T-helper 17 cell (primary cell): ENCODE data around the gene RNF14. TPM values are rescaled to one million over a fixed set of nuclear protein-coding genes. Genes with fewer than 3 reads are reported as not detected.

Experiments
- ATAC-seq: fragments of 150-1000 bp; cut with Tn5 transposase; 2 replicates; pipeline ENCODE4 v1.10.0; 2021; ENCODE audit warnings: mild to moderate bottlenecking, moderate library complexity
- DNase-seq, 3 donors: peaks; one replicate each; pipeline versions ENCODE4 v3.0.0 to v3.0.0-alpha.2; 2020 to 2021
- H3K9me3 ChIP-seq: one replicate; pipeline ENCODE4 v1.7.0; 2013; ENCODE audit warnings: low read length, mild to moderate bottlenecking; ENCODE audit not compliant: control insufficient read depth, poor library complexity, severe bottlenecking
- H3K27ac Mint-ChIP-seq: one replicate; pipeline ENCODE4 v1.8.0; 2022; ENCODE audit warnings: mild to moderate bottlenecking, moderate library complexity, mixed read lengths
- H3K27me3 Mint-ChIP-seq: one replicate; pipeline ENCODE4 v1.8.0; 2022; ENCODE audit warnings: mixed read lengths
- H3K36me3 Mint-ChIP-seq: one replicate; pipeline ENCODE4 v1.8.0; 2022; ENCODE audit warnings: low read depth, mixed read lengths
- H3K4me1 Mint-ChIP-seq: one replicate; pipeline ENCODE4 v1.8.0; 2022; ENCODE audit warnings: mild to moderate bottlenecking, mixed read lengths
- H3K4me3 Mint-ChIP-seq: one replicate; pipeline ENCODE4 v1.8.0; 2022; ENCODE audit warnings: mild to moderate bottlenecking, moderate library complexity, mixed read lengths
- total RNA-seq, 4 donors: library from RNA in 2 of 4; stranded (reverse) in 2 of 4; gene quantifications; one replicate each; pipeline ENCODE4 v1.2.3 and lab custom pipeline; 2022 to 2026

The RNF14 gene
- total RNA-seq, 2 donors from 2014 or later, result 16.5 to 18.7 TPM

DNA sequence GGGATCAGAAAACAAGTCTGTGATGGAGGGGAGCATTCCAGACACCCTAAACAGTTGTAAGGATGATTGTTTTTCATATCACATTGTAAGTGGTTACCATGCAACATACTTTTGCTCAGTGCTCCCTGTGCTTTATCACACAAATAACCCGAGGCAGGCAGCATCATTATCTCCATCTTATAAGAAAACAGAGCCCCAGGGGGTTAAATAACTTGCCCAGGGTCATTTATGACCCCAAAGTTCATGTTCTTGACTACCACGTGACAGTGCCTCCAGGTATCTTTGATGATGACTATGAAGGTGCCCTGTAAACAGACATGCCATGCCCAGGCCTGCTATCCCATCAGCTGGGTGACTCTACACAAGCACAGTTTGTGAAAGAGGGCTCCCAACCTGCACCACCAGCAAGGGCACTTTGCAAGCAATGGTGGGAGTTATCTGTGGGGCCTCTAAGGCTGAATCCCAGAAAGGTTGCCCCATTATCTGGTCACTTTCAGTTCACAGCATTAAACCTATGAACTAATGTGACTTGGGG lies 34.4 kb downstream of the RNF14 start:
- Mint-ChIP-seq H3K4me3 (no peak overlapping the region), H3K4me1 (peaks cover 22% of the 10 kb centered on the region), H3K27me3 (no peaks in the 10 kb centered on the region), H3K36me3 (peaks cover 2% of the 10 kb centered on the region), H3K27ac (peak overlapping the region; percentile 45)
- no peaks in the 10 kb centered on the region for H3K9me3 ChIP-seq
- ATAC-seq (no peak), DNase-seq (no peak)

DNA sequence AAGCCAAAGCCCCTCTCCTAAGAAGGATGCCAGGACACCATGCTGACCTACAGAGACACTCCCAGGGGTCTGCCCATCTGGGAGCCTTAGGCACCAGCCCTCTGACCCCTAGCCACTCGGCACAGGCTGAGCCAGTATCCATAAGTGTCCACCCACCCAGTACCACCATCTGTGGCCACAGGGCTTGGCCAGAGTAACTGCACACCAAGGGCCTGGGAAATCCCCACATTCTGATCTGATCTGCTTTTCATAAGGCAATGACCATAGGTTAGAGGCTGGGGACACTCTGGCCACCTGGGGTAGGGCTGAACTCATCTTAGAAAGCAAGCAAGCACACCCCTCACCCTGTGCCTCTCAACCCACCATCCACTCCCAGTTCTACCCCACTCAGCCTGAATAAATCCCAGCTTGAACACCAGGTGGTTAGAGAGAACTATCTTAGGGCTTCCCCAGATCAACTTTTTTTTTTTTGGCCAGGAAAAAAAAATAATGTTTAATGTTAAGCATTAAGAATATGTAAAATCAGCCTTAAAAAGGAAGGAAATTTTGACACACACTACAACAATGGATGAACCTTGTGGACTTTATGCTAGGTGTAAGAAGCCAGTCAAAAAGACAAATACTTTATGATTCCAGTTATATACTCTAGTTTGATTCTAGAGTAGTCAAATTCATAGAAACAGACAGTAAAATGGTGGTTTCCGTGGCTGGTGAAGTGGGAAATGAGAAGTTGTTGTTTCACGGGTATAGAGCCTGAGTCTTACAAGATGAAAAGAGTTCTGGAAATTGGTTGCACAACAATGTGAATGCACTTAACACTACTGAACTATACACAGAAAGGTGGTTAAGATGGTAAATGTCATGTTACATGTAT lies 37.7 kb downstream of the RNF14 start:
- H3K36me3 Mint-ChIP-seq, result peaks cover 2% of the 10 kb centered on the region
- DNase-seq, result no peak

DNA sequence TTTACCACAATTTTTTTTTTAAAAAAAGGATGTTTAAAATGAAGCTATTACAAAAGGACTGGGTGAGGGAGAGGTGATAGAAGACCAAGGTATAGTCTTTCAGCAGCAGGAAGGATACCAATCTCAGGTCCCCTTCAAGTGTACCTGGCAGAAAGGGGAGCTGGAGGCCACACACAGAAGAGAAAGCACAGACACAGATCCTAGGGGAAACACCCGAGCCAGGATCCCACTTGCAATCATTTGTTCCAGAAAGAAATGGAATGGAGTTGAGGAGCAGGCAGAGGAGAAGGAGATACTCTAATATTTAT lies 38.3 kb downstream of the RNF14 start:
- ATAC-seq, result no peak
- peaks cover 2% of the 10 kb centered on the region for H3K36me3 Mint-ChIP-seq
- H3K4me1 Mint-ChIP-seq, result peaks cover 31% of the 10 kb centered on the region
- peak overlapping the region; percentile 91 for H3K27ac Mint-ChIP-seq
- no peak for DNase-seq
- no peaks in the 10 kb centered on the region for H3K9me3 ChIP-seq
- no peak overlapping the region for H3K4me3 Mint-ChIP-seq
- no peaks in the 10 kb centered on the region for H3K27me3 Mint-ChIP-seq

More for the DNA sequence above, 37.7 kb downstream of the RNF14 start:
- peak overlapping the region; percentile 91 for H3K27ac Mint-ChIP-seq
- H3K4me1 Mint-ChIP-seq, result peaks cover 26% of the 10 kb centered on the region
- no peaks in the 10 kb centered on the region for H3K9me3 ChIP-seq
- peak; percentile 79 for ATAC-seq
- H3K27me3 Mint-ChIP-seq, result no peaks in the 10 kb centered on the region
- H3K4me3 Mint-ChIP-seq, result peak overlapping the region; percentile 62

DNA sequence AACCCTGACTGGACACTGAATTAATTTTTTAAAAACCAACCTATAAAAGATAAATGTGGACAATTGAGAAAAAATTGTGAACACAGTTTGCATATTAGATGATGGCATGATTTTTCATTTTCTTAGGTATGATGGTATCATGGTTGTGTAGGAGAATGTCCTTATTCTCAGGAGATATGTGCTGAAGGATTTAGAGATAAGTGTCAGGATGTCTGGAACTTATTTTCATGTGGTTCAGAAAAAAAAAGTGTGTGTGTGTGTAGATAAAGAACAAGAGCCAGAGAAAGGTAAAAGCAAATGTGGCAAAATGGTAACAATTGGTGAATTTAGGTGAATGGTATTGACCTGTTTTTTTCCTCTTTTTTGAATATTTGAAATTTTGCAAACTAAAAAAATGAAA lies 39.9 kb downstream of the RNF14 start:
- H3K4me1 Mint-ChIP-seq, result peaks cover 37% of the 10 kb centered on the region
- H3K27ac Mint-ChIP-seq, result peak overlapping the region; percentile 32
- H3K27me3 Mint-ChIP-seq, result no peaks in the 10 kb centered on the region
- ATAC-seq, result no peak
- peaks cover 2% of the 10 kb centered on the region for H3K36me3 Mint-ChIP-seq
- no peak overlapping the region for H3K4me3 Mint-ChIP-seq
- DNase-seq, result no peak
- H3K9me3 ChIP-seq, result no peaks in the 10 kb centered on the region

DNA sequence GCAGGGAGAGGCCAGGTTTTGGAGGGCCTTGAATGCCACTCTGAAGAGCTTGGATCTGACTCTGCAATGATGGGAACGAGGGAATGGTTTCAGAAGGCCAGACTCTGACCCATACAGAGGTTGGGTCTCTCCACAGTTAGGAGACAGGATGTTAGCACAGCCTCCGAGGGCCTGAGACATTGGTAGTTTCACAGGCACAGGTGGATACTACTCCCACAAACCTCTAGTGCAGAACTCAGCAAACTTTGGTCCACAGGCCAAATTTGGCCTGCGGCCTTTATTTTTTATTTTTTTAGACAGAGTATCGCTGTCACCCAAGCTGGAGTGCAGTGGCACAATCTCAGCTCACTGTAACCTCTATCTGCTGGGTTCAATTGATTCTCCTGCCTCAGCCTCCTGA lies 41.0 kb downstream of the RNF14 start:
- Mint-ChIP-seq H3K27ac (peak overlapping the region; percentile 32), H3K36me3 (peaks cover 2% of the 10 kb centered on the region), H3K4me3 (no peak overlapping the region), H3K27me3 (no peaks in the 10 kb centered on the region), H3K4me1 (peaks cover 41% of the 10 kb centered on the region)
- ATAC-seq, result no peak
- DNase-seq, result no peak
- no peaks in the 10 kb centered on the region for H3K9me3 ChIP-seq

DNA sequence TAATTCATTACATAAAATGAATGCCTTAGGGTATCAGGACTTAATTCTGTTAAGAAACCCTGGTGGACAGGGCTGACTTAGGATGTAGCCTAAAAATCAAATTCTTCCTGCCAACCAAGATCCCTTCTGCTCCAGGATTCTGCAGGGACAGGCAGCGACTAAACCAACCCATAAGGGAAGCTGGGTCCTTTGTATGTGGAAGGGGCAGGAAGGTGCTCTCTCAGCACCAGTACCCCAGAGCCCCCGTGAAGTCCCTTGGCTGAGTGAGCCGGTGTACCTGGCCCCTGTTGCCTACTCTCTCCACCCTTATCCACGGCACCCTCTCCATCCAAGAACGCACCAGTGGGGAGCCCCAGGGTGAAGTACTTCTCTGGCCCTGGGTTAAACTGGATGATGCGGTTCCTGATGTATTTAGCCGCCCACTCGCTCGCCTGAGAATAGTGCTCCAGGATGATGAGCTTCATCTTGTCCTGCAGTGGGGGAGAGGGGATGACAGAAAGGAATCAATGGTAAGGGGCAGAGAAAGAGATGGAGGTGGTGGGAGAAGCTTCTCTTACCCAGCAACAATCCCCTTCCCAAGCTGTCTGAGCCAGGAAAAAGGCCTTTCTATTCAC lies 42.8 kb downstream of the RNF14 start:
- Mint-ChIP-seq H3K4me1 (peaks cover 49% of the 10 kb centered on the region), H3K27ac (peak overlapping the region; percentile 94), H3K27me3 (no peaks in the 10 kb centered on the region), H3K36me3 (no peaks in the 10 kb centered on the region), H3K4me3 (peak overlapping the region; percentile 84)
- no peaks in the 10 kb centered on the region for H3K9me3 ChIP-seq
- DNase-seq, result no peak
- no peak for ATAC-seq

DNA sequence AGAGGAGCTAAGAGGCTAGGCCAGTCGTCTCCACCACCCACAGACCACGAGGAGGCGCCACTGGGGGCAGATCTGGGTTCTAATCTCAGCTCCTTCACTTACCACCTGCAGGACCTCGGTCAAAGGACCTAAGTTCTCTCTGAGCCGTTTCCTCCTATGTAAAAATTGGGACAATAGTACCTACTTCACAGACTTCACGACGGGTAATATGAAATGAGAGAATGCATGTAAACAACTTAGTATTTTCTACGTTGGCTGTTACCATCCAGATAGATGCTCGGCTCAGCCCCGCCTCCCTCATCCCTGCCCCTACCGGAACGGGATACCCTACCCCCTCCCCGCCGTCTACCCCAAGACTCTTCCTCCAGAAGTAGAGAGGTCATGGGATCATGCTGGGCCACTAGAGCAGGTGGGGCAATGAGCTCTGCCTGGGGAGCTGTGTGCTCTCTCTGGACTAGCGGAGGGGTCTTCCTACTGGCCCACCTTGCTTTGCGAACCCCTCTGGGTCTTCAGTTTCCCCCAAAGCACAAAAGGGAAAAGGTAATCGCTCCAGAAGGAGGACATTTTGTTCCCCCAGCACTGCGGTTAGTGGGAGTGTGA lies 43.4 kb downstream of the RNF14 start:
- H3K9me3 ChIP-seq, result no peaks in the 10 kb centered on the region
- Mint-ChIP-seq H3K4me1 (peaks cover 47% of the 10 kb centered on the region), H3K27me3 (no peaks in the 10 kb centered on the region), H3K27ac (peak overlapping the region; percentile 94), H3K4me3 (peak overlapping the region; percentile 84), H3K36me3 (no peaks in the 10 kb centered on the region)
- ATAC-seq, result peak; percentile 29
- peak in 2 of 3 donors; percentile 22 to 37 for DNase-seq

DNA sequence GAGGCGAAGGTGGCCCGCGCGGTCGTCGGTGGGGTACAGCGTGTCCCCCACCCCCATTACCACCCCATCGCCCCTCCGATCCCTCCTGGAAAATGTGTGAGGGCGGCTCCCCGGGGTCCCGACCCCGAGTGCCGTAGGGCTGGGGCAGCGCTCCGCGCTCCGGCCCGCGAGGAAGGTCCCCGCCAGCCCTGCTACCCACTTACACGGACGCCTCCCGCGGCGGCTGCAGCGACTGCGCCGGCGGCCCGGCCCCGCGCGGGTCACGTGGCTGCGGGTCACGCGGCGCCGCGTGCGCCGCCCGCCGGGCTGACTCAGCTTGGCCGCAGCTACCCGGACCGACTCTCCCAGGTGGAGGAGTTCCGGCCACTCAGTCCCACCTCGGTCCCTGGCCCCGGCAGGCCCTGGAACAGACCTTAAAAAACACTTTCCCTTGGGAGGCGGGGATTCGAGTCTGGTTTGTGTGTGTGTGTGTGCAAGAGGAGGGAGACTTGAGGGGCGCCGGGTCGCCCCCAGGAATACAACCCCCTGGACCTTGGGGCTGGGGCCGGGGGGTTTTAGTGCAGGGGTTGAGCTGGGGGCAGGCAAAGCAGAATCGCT lies 44.0 kb downstream of the RNF14 start, which contains the start of gene GNPDA1:
Gene GNPDA1 (minus strand): TSS at position 236 of the 597 bp plus-strand sequence. CDS start 992 bp downstream, outside the sequence.
- Mint-ChIP-seq H3K27me3 (no peaks in the 10 kb centered on the region), H3K4me3 (peak within 1 kb of the TSS; percentile 84), H3K36me3 (no peaks in the 10 kb centered on the region), H3K27ac (peak within 1 kb of the TSS; percentile 94), H3K4me1 (peaks cover 43% of the 10 kb centered on the region)
- H3K9me3 ChIP-seq, result no peaks in the 10 kb centered on the region
- DNase-seq (peak; percentile 52 to 68 (median 68)), ATAC-seq (peak; percentile 79)

DNA sequence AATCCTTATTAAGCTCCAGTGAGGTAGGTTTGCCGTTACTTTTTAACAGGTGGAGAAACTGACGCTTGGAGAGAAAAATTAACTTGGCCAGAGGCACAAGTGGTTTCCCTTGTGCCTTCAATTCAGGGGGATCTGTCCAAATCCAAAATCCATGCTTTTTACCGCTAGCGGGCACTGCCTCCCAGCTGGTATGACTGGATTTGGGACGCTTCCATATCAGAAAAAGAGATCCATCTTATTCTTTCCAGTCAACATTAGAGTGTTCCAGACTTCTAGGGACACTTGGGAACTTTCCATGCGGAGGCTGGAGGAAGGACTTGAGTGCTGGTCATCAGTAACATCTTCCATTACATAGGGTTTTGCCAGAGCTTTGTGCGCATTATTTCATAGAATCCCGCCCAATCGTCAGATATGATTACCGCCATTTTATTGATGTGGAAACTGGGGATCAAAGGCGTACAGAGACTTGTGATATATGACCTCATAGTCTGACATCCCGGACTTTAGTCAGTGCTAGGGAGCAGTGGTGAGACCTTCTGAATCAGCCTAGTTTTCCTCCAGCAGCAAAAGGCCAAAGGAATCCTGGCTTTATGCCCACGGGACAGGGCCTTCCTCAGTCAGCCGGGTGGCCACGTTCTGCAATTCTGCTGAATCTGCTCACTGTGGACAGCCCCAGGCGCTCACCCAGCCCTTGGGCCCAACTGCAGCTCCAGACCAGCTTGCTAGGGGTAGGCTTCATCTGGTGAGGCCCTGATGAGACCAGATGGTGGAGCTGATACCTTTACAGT lies 45.0 kb downstream of the RNF14 start:
- peak overlapping the region; percentile 84 for H3K4me3 Mint-ChIP-seq
- no peak for ATAC-seq
- peaks cover 48% of the 10 kb centered on the region for H3K4me1 Mint-ChIP-seq
- H3K36me3 Mint-ChIP-seq, result no peaks in the 10 kb centered on the region
- H3K27me3 Mint-ChIP-seq, result no peaks in the 10 kb centered on the region
- peak overlapping the region; percentile 94 for H3K27ac Mint-ChIP-seq
- DNase-seq, result no peak
- H3K9me3 ChIP-seq, result no peaks in the 10 kb centered on the region

DNA sequence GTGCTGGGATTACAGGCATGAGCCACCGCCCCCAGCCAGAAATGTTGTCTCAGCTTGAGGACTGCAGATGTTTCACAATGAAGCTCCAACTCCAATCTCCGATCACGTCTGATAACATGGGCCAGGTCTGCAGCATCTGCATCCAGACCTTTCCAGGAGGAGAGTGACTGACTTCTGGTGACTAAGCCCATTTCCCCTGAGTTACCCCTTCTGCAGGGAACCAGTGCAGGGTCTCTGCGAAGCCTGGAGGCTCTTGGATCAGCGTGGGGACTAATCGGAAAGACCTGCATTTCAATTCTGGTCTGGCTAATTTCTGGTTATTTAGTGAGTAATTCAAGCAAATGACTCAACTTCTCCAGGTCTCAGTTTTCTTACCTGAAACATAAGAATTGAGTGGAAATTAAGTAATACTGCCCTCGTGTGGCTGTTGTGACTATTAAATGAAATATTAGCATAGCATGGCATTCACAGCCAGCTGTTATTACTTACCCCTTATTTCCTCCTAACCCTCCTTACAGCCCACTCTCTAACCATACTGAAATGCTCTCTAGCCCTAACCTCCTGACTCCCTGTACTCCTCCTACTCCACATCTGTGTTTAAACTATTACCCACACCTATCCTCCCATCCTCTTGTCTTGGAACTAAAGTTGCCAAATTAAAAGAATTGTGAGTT lies 46.1 kb downstream of the RNF14 start:
- peaks cover 45% of the 10 kb centered on the region for H3K4me1 Mint-ChIP-seq
- peak overlapping the region; percentile 94 for H3K27ac Mint-ChIP-seq
- DNase-seq (peak in 1 of 3 donors; percentile 27), ATAC-seq (peak; percentile 48)
- H3K27me3 Mint-ChIP-seq, result no peaks in the 10 kb centered on the region
- H3K36me3 Mint-ChIP-seq, result no peaks in the 10 kb centered on the region
- no peaks in the 10 kb centered on the region for H3K9me3 ChIP-seq
- peak overlapping the region; percentile 81 for H3K4me3 Mint-ChIP-seq

DNA sequence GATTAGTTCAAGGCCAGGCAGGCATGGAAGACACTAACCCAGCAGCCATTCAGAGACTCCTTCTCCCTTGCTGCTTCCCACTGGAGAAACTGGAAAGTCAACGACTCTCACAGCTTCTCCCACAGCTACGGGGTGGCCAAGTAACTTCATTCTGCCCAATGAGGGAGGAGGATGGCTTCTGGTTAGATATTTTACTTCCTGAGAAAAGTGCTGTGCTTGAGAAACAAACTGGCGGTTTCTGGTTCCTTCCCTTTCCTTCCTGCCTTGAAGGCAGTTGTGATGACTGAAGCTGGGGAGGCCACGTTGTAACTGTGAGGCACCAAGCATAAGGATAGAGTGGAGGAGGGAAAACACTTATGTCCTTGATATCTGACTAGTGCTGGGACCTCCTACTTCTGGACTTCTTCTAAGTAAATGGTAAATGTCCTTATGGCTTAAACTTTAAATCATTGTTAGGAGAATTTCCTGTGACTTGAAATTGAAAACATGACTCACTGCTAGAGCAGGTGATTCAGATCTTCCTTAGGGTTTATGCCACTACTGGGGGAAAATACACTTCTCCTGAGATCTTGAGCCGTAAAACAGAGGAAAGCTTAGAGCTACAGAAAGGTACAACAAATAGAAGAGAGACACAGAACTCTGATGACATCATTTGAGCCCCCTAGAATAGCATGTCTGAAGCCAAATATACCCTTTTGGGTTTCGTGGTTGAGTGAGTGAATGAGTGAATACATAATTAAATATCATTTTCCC lies 47.1 kb downstream of the RNF14 start:
- Mint-ChIP-seq H3K36me3 (no peaks in the 10 kb centered on the region), H3K27ac (peak overlapping the region; percentile 94), H3K4me3 (peak overlapping the region; percentile 81), H3K4me1 (peaks cover 45% of the 10 kb centered on the region), H3K27me3 (no peaks in the 10 kb centered on the region)
- DNase-seq (no peak), ATAC-seq (peak; percentile 55)
- H3K9me3 ChIP-seq, result no peaks in the 10 kb centered on the region
